Activated naive CD8-positive, alpha-beta T cell (primary cell): Measurements from ENCODE around the gene VAT1.

Experiments
- H3K27ac Mint-ChIP-seq: one replicate; pipeline ENCODE4 v1.8.0; 2021; ENCODE audit warnings: mixed read lengths
- H3K27me3 Mint-ChIP-seq: one replicate; pipeline ENCODE4 v1.8.0; 2021; ENCODE audit warnings: mixed read lengths
- H3K36me3 Mint-ChIP-seq: one replicate; pipeline ENCODE4 v1.8.0; 2021; ENCODE audit warnings: mixed read lengths
- H3K4me1 Mint-ChIP-seq: one replicate; pipeline ENCODE4 v1.8.0; 2021; ENCODE audit warnings: low read depth, mixed read lengths
- H3K4me3 Mint-ChIP-seq: one replicate; pipeline ENCODE4 v1.8.0; 2021; ENCODE audit warnings: mild to moderate bottlenecking, mixed read lengths
- H3K9me3 Mint-ChIP-seq: one replicate; pipeline ENCODE4 v1.8.0; 2021; ENCODE audit warnings: low read depth, mixed read lengths

VAT1 gene

GRCh38 chr17:43033948-43034881, 12.0 kb upstream of the VAT1 start:
- H3K36me3 Mint-ChIP-seq, result no peaks in the 10 kb centered on the region
- H3K4me3 Mint-ChIP-seq, result no peak overlapping the region
- H3K27me3 Mint-ChIP-seq, result no peaks in the 10 kb centered on the region
- H3K9me3 Mint-ChIP-seq, result no peaks in the 10 kb centered on the region
- no peaks in the 10 kb centered on the region for H3K4me1 Mint-ChIP-seq
- no peak overlapping the region for H3K27ac Mint-ChIP-seq

GRCh38 chr17:43031666-43032065, 9.5 kb upstream of the VAT1 start:
- no peaks in the 10 kb centered on the region for H3K9me3 Mint-ChIP-seq
- no peaks in the 10 kb centered on the region for H3K27me3 Mint-ChIP-seq
- H3K4me1 Mint-ChIP-seq, result no peaks in the 10 kb centered on the region
- H3K27ac Mint-ChIP-seq, result no peak overlapping the region
- no peaks in the 10 kb centered on the region for H3K36me3 Mint-ChIP-seq
- no peak overlapping the region for H3K4me3 Mint-ChIP-seq

GRCh38 chr17:43030137-43030767, 8.1 kb upstream of the VAT1 start:
- Mint-ChIP-seq H3K4me1 (no peaks in the 10 kb centered on the region), H3K27me3 (no peaks in the 10 kb centered on the region), H3K27ac (peak overlapping the region; percentile 52), H3K36me3 (no peaks in the 10 kb centered on the region), H3K4me3 (no peak overlapping the region), H3K9me3 (no peaks in the 10 kb centered on the region)

- no peaks in the 10 kb centered on the region for H3K36me3 Mint-ChIP-seq
- no peaks in the 10 kb centered on the region for H3K9me3 Mint-ChIP-seq
- H3K4me3 Mint-ChIP-seq, result no peak overlapping the region
- H3K4me1 Mint-ChIP-seq, result peaks cover 7% of the 10 kb centered on the region
- H3K27ac Mint-ChIP-seq, result no peak overlapping the region
- no peaks in the 10 kb centered on the region for H3K27me3 Mint-ChIP-seq
Observed at GRCh38 chr17:43028221-43028861, 6.2 kb upstream of the VAT1 start.

GRCh38 chr17:43027091-43028032, 5.2 kb upstream of the VAT1 start:
- no peak overlapping the region for H3K27ac Mint-ChIP-seq
- no peaks in the 10 kb centered on the region for H3K9me3 Mint-ChIP-seq
- H3K4me1 Mint-ChIP-seq, result peaks cover 8% of the 10 kb centered on the region
- H3K27me3 Mint-ChIP-seq, result no peaks in the 10 kb centered on the region
- H3K36me3 Mint-ChIP-seq, result no peaks in the 10 kb centered on the region
- H3K4me3 Mint-ChIP-seq, result no peak overlapping the region

GRCh38 chr17:43026595-43026994, 4.4 kb upstream of the VAT1 start:
- H3K9me3 Mint-ChIP-seq, result no peaks in the 10 kb centered on the region
- H3K4me1 Mint-ChIP-seq, result peaks cover 9% of the 10 kb centered on the region
- H3K36me3 Mint-ChIP-seq, result no peaks in the 10 kb centered on the region
- no peaks in the 10 kb centered on the region for H3K27me3 Mint-ChIP-seq
- no peak overlapping the region for H3K27ac Mint-ChIP-seq
- peak overlapping the region; percentile 47 for H3K4me3 Mint-ChIP-seq

- Mint-ChIP-seq H3K4me3 (peak overlapping the region; percentile 78), H3K27ac (no peak overlapping the region), H3K9me3 (no peaks in the 10 kb centered on the region), H3K36me3 (no peaks in the 10 kb centered on the region), H3K4me1 (peaks cover 12% of the 10 kb centered on the region), H3K27me3 (no peaks in the 10 kb centered on the region)
Observed at GRCh38 chr17:43025766-43026537, 3.8 kb upstream of the VAT1 start.

GRCh38 chr17:43025290-43025657, 3.1 kb upstream of the VAT1 start:
- no peaks in the 10 kb centered on the region for H3K36me3 Mint-ChIP-seq
- H3K27ac Mint-ChIP-seq, result no peak overlapping the region
- H3K9me3 Mint-ChIP-seq, result no peaks in the 10 kb centered on the region
- H3K27me3 Mint-ChIP-seq, result no peaks in the 10 kb centered on the region
- peak overlapping the region; percentile 78 for H3K4me3 Mint-ChIP-seq
- peaks cover 16% of the 10 kb centered on the region for H3K4me1 Mint-ChIP-seq

- H3K36me3 Mint-ChIP-seq, result no peaks in the 10 kb centered on the region
- peak within 1 kb of the TSS; percentile 89 for H3K27ac Mint-ChIP-seq
- H3K4me3 Mint-ChIP-seq, result peak within 1 kb of the TSS; percentile 89
- peaks cover 20% of the 10 kb centered on the region for H3K4me1 Mint-ChIP-seq
- H3K27me3 Mint-ChIP-seq, result no peaks in the 10 kb centered on the region
- H3K9me3 Mint-ChIP-seq, result no peaks in the 10 kb centered on the region
Observed at GRCh38 chr17:43024407-43025289, 2.5 kb upstream of the VAT1 start, which contains the start of gene RND2. RND2 (plus strand) TSS chr17:43025231; CDS start chr17:43025348, 117 bp downstream.

- Mint-ChIP-seq H3K36me3 (no peaks in the 10 kb centered on the region), H3K4me3 (peak overlapping the region; percentile 87), H3K9me3 (no peaks in the 10 kb centered on the region), H3K4me1 (peaks cover 35% of the 10 kb centered on the region), H3K27ac (peak overlapping the region; percentile 70), H3K27me3 (no peaks in the 10 kb centered on the region)
Observed at GRCh38 chr17:43020789-43021740, 1.1 kb downstream of the VAT1 start.

GRCh38 chr17:43020030-43020621, 2.1 kb downstream of the VAT1 start:
- no peak overlapping the region for H3K27ac Mint-ChIP-seq
- H3K36me3 Mint-ChIP-seq, result no peaks in the 10 kb centered on the region
- H3K4me3 Mint-ChIP-seq, result peak overlapping the region; percentile 87
- H3K4me1 Mint-ChIP-seq, result peaks cover 35% of the 10 kb centered on the region
- no peaks in the 10 kb centered on the region for H3K27me3 Mint-ChIP-seq
- no peaks in the 10 kb centered on the region for H3K9me3 Mint-ChIP-seq

GRCh38 chr17:43019418-43019817, 2.8 kb downstream of the VAT1 start:
- Mint-ChIP-seq H3K4me1 (peaks cover 30% of the 10 kb centered on the region), H3K27me3 (no peaks in the 10 kb centered on the region), H3K36me3 (no peaks in the 10 kb centered on the region), H3K4me3 (no peak overlapping the region), H3K27ac (no peak overlapping the region), H3K9me3 (no peaks in the 10 kb centered on the region)
